ENCODE data around the gene POU5F1. TPM values are rescaled to one million over a fixed set of nuclear protein-coding genes. Genes with fewer than 3 reads are reported as not detected.
"Not testable (repeated sequence)": the region's sequence is repeated elsewhere in the genome, so short reads cannot be mapped to it uniquely, and the experiment has no call there.

The POU5F1 gene
- total and polyA plus RNA-seq, 12 donors = 0.29 to 2.0 (median 0.39) TPM; not detected in 1

- H3K4me1 ChIP-seq = peaks cover 0 to 25% (median 2%) of the 10 kb centered on the region in 9 donors
- no peak for TF ChIP-seq CTCF (IDR thresholded peaks at IDR 0.05)
- intact Hi-C loops (cut with DNase I) = loop anchor here in 2 of 10 donors (2.0 kb wide), 2 partner anchors 45 to 49 kb away; partner anchors contain the start of gene PSORS1C2 (in 1 of the 2)
- no peak for DNase-seq
- H3K4me3 ChIP-seq = no peak overlapping the region
- H3K36me3 ChIP-seq = no peaks in the 10 kb centered on the region
- H3K9me3 ChIP-seq = no peaks in the 10 kb centered on the region
- 73 to 91% methylated on average over 5 of the region's 5 CpGs for WGBS, 2 donors
- no peak overlapping the region for H3K27ac ChIP-seq
- ATAC-seq = no peak
- no peaks in the 10 kb centered on the region for H3K27me3 ChIP-seq
Observed at GRCh38 chr6:31187780-31188194, 17.3 kb upstream of the POU5F1 start.

GRCh38 chr6:31186052-31186734, 15.7 kb upstream of the POU5F1 start:
- DNase-seq = peak; percentile 83 to 85
- ATAC-seq = peak; percentile 58 to 86 (median 74)
- no peaks in the 10 kb centered on the region for H3K36me3 ChIP-seq
- H3K27me3 ChIP-seq = no peaks in the 10 kb centered on the region
- peaks cover 0 to 26% (median 2%) of the 10 kb centered on the region in 9 donors for H3K4me1 ChIP-seq
- TF ChIP-seq CTCF (IDR thresholded peaks at IDR 0.05) = no peak
- H3K27ac ChIP-seq = peak overlapping the region; percentile 44 to 91 (median 82)
- 56 to 60% methylated on average over 24 of the region's 24 CpGs for WGBS, 2 donors
- intact Hi-C loops (cut with DNase I) = loop anchor here in 2 of 10 donors (2.0 kb wide), 2 partner anchors 43 to 47 kb away; partner anchors contain the start of gene PSORS1C2 (in 1 of the 2)
- H3K4me3 ChIP-seq = peak overlapping the region; percentile 23 to 57 (median 39)
- H3K9me3 ChIP-seq = no peaks in the 10 kb centered on the region

- Histone ChIP-seq H3K4me3 (peak overlapping the region; percentile 23 to 57 (median 39)), H3K27ac (peak overlapping the region; percentile 44 to 91 (median 82)), H3K4me1 (peaks cover 0 to 30% (median 2%) of the 10 kb centered on the region in 9 donors)
- H3K27me3 ChIP-seq, H3K36me3 ChIP-seq, H3K9me3 ChIP-seq, DNase-seq: not testable (repeated sequence)
- ATAC-seq = peak in 3 of 8 donors; percentile 14 to 38 (median 19)
- 46 to 67% methylated on average over 4 of the region's 4 CpGs for WGBS, 2 donors
- intact Hi-C loops (cut with DNase I) = loop anchor here in 2 of 10 donors (2.0 kb wide), 2 partner anchors 43 to 47 kb away; partner anchors contain the start of gene PSORS1C2 (in 1 of the 2)
Observed at GRCh38 chr6:31185695-31186051, 15.2 kb upstream of the POU5F1 start.

DNA sequence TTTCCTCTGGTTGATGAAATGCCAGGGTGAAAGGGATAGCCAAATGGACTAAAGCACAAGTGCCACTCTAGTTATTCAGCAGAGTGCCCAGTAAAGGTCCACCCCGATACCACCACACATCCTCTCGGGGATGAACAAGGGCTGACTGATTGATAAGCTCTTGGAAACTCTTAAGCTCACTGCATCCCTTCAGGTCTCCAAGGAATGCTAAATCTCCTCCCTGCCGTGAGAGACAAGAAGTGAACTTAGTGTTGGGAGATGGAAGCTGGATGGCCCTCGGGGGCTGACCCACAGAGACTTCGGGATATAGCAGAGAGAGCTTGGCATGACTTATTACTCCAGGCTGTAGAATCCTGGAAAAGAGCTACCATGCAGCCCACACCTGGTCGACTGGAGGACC, 13.4 kb upstream of the POU5F1 start:
- DNase-seq; H3K27ac ChIP-seq; H3K27me3 ChIP-seq; H3K36me3 ChIP-seq; intact Hi-C loops (cut with DNase I); H3K4me3 ChIP-seq; ATAC-seq; H3K9me3 ChIP-seq: not testable (repeated sequence)
- 71 to 78% methylated on average over 6 of the region's 6 CpGs for WGBS, 2 donors
- peaks cover 0 to 46% (median 3%) of the 10 kb centered on the region in 9 donors for H3K4me1 ChIP-seq

DNA sequence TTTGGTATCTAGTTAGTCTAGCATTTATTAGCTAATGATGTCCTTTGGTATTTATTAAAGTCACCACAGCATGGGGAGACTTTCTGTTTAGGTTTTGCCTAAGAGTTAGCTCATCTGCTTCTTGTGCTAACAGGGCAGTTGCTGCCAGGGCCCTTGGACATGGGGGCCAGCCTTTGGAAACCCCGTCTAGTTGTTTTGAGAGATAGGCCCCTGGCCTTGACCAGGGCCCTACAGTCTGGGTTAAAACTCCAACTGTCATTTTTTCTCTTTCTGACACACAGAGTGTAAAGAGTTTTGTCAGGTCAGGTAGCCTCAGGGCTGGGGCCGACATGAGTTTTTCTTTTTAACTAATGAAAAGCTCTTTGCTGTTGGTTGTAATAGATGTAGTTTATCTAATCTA, 12.8 kb upstream of the POU5F1 start:
- ATAC-seq; H3K36me3 ChIP-seq; H3K27me3 ChIP-seq; intact Hi-C loops (cut with DNase I); H3K9me3 ChIP-seq; DNase-seq; H3K4me3 ChIP-seq; H3K27ac ChIP-seq: not testable (repeated sequence)
- 78 to 92% methylated on average over 2 of the region's 2 CpGs for WGBS, 2 donors
- H3K4me1 ChIP-seq = peaks cover 0 to 51% (median 8%) of the 10 kb centered on the region in 9 donors

- ATAC-seq (peak; percentile 91 to 99 (median 98)), DNase-seq (peak; percentile 80 to 91)
- H3K27ac ChIP-seq = peak overlapping the region in 6 of 10 donors; percentile 6 to 71 (median 50)
- no peaks in the 10 kb centered on the region for H3K27me3 ChIP-seq
- intact Hi-C loops (cut with DNase I) = no loop called here
- 51 to 55% methylated on average over 26 of the region's 26 CpGs for WGBS, 2 donors
- H3K4me3 ChIP-seq = peak overlapping the region in 9 of 10 donors; percentile 18 to 59 (median 42)
- H3K4me1 ChIP-seq = peaks cover 0 to 53% (median 7%) of the 10 kb centered on the region in 9 donors
- H3K36me3 ChIP-seq = peaks cover 0 to 13% (median 0%) of the 10 kb centered on the region in 9 donors
- no peak for TF ChIP-seq CTCF (IDR thresholded peaks at IDR 0.05)
- no peaks in the 10 kb centered on the region for H3K9me3 ChIP-seq
Observed at GRCh38 chr6:31180500-31180899, 10.0 kb upstream of the POU5F1 start.

Measured in heart right ventricle (tissue), 16 donors.